HG02759 (cell line): ENCODE results near the gene ZYG11A.

Source experiments
- ATAC-seq: cut with Tn5 transposase; IDR thresholded peaks from one replicate; pipeline ENCODE4 v1.9.1; 2021; ENCODE audit warnings: mild to moderate bottlenecking, moderate library complexity; ENCODE audit not compliant: unreplicated experiment

ZYG11A gene

DNA sequence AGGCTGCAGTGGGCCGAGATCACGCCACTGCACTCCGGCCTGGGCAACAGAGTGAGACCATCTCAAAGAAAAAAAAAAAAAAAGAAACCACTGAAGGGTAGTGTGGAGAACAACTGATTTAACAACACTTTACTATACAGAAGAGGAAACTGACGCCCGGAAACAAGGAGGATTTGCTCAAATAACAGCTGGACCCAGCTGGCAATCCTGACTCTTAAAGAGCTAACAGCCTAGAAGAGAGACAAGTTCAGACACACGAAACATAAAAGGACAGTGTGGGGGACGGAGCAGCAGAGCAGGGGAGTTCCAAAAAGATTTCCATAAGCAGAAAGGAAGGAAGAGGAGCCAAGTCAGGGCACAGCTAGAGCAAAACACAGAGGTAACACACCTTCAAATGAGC lies 74.6 kb downstream of the ZYG11A start:
- no peak for ATAC-seq

DNA sequence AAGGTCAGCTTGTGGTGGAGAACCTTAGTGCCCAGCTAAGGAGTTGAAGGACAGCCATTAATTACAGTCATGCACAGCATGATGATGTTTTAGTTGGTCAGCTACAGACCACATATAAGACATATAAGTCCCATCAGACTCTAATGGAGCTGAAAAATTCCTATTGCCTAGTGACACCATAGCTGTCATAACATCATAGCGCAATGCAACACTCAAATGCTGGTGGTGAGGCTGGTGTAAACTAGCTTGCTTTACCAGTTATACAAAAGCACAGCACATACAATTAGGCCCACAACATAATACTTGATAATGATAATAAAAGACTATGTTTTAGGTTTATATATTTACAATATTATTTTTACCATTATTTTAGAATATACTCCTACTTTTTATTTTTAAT lies 75.0 kb downstream of the ZYG11A start:
- no peak for ATAC-seq

DNA sequence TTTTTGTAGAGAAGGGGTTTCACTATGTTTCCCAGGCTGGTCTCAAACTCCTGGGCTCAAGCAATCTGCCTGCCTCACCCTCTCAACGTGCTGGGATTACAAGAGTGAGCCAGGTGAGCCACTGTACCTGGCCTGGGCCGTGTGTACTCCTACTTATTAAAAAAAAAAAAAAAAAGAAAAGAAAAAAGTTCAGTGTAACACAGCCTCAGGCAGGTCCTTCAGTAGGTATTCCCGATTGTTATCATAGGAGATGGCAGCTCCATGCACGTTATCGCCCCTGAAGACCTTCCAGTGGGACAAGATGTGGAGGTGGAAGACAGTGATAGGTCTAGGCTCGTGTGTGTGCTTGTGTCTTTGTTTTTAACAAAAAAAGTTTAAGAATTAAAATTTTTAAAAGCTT lies 75.6 kb downstream of the ZYG11A start:
- ATAC-seq = no peak

DNA sequence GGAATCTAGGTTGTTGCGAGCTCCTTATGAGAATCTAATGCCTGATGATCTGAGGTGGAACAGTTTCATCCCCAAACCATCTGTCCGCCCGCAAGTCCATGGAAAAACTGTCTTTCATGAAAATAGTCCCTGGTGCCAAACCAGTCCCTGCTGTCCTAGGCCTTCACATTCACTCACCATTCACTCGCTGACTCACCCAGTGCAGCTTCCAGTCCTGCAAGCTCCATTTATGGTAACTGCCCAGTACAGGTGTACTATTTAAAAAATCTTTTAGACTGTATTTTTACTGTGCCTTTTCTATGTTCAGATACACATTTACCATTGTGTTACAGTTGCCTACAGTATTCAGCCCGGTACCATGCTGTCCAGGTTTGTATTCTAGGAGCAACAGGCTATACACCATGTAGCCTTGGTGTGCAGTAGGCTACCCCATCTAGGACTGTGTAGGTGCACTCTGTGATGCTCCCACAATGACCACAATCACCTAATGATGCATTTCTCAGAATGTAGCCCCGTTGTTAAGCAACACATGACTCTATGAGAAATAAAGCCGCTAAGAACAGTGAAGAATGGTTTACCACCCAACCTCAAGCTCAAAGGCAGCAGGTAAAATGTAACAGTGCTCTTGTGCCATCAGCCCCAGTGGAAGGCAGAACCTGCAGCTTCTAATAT lies 76.6 kb downstream of the ZYG11A start:
- ATAC-seq = no peak

DNA sequence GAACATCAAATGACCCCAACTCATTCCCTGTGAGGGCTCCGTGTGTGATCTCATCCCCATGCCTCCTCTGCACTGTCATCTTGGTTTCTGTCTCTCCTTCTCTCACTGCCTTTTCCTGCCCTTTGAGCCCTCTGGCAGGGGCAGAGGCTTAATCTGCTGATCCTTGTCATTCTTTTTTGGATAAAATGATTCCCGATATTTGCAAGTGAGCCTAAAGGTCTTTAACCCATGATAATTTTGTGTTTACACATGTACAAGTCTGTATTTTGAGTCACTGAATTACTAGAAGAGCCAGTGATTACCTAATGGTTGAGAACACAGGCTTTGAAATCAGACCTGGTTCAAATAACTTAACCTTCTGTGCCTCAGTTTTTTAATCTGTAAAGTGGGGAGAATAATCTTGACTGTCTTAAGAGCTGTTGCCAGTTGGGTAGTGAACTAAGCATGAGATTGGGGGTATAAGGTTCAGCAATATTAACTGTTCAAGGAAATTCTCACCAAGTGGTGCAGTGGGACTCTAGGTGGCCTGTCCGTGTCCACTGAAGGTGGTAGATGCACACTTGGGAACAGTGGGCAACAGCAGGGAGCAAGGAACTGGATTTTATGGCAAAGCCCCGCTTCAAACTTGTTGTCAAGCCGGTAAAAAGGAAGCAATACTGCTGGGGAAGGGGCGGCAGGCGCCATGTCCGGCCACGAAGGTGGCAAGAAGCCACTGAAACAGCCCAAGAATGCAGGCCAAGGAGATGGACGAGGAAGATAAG lies 77.3 kb downstream of the ZYG11A start:
- ATAC-seq = no peak

DNA sequence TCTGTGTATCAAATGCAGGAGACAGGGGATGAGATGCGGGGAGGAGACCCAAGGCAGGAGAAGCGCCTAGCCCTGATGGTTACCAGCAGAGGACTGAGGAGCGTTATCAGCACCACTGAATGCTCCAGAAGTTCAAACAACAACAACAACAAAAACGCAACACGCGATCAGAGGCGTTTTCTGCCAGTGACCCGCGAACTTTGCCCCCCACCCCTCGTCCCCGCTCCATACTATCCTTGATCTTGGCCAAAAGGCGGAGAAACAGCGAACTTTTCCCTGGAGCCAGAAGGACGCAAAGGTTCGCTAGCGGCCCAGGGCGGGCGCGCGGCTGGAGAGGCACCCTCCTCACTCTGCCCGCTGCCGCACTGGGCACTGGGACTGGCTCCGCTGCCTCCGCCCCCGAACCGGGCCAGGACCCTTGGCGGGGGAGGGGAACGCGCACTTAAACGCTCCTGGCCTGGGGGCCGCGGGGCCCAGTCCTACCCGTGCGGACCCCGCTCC lies 78.3 kb downstream of the ZYG11A start:
- peak; percentile 5 for ATAC-seq

DNA sequence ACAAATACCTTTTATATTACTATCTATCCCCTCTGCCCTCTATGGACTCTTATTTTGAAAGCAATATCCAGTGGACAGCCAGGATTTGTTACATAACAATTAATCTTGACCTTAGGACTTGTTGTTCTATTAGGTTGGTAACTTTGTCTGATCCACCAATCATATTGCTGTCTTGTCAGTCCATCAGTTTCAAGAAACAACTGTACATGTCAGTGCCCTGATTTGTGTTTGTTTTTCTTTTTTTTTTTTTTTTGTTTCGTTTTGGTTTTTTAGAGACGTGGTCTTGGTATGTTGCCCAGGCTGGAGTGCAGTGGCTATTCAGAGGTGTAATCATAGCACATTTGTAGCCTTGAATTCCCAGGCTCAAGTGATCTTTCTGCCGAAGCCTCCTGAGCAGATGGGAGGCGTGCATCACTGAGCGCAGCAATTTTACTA lies 83.0 kb downstream of the ZYG11A start:
- ATAC-seq = no peak

DNA sequence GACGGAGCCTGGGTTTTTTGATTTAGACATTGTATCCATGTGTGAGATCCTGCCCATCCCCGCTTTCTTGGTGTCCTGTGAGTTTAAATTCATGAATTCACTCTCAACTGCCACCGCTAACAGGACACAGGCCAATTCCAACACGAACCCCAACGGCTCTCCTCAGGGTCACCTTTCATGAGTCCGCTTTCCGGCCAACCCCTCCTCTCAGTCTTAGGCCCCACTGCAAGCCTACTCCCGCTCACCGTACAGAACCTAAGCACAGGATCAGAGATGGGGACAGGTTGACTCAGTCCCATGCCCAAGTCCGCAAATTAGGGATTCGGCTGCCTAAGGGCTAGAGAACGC lies 84.3 kb downstream of the ZYG11A start:
- ATAC-seq = no peak

DNA sequence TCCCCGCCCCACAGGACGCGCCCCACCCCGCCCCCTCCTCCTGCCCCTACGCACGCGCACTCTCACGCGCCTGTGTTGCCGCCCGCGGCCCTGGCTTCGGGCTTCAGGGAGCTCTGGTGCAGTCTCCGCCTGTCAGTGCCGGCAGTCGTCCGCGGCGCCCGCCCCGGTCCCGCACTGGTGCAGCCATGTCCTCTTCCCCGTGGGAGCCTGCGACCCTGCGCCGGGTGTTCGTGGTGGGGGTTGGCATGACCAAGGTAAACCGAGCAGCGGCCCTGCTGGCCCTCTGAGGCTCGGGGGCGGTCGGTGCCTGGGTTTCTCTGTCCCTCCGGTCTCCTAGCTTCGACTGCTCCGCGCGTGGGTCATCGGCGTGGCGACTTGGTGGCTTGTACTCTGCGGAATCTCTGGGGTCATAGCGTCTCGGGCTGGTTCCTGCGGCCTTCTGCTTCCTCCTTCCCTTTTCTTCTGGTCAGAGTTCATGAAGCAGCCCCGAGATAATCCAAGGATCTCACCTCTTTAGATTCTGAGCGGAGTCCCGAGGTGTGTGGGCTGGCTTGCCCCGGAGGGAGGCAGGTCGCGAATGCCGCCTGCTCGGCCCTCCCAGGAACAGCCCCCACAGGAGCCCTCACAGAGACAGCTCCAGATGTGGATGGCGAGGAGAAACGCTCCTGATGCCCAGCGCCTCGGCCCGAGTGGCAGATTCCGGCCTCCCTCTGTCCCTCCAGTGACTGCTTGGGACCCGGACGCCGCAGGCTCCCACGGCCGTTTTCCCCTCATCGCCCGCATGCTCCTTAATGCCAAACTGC lies 84.9 kb downstream of the ZYG11A start, which contains the start of gene SCP2:
SCP2 (plus strand) TSS at position 65 of the 803 bp plus-strand sequence; CDS start at position 186, 121 bp downstream.
- peak; percentile 85 for ATAC-seq

DNA sequence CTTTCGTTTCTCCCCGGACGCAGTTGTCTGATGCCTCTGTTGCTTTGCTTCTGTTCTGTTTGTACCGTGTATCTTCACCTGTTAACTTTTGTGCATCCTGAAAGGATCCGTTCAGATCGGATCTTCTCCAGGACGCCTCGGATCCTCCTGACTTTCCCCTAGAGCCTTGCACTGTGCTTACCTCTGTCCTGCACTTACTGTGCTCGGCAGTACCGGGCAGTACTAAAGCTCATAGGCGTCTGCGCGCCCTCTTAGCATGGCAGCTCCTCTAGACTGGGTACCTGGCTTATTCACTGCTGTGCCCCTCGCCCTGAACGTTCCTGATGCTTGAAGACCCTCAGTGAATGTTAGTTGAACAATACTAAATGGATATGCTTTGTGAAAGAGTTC lies 85.5 kb downstream of the ZYG11A start:
- ATAC-seq = no peak

DNA sequence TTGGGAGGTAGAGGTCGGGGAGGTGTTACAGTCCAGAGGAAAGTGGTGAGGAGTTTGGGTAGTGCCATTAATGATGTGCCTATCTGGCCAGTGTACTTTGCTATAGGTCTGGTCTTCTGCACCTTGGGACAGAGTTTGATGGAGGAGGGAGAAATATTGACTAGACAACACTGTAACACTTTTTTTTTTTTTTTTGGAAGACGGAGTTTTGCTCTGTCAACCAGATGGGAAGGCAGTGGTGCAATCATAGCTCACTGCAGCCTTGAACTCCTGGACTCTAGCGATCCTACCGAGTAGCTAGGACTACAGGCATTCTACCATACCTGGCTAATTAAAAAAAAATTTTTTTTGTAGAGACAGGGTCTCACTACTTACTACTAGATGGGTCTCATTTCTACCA lies 86.5 kb downstream of the ZYG11A start:
- no peak for ATAC-seq

DNA sequence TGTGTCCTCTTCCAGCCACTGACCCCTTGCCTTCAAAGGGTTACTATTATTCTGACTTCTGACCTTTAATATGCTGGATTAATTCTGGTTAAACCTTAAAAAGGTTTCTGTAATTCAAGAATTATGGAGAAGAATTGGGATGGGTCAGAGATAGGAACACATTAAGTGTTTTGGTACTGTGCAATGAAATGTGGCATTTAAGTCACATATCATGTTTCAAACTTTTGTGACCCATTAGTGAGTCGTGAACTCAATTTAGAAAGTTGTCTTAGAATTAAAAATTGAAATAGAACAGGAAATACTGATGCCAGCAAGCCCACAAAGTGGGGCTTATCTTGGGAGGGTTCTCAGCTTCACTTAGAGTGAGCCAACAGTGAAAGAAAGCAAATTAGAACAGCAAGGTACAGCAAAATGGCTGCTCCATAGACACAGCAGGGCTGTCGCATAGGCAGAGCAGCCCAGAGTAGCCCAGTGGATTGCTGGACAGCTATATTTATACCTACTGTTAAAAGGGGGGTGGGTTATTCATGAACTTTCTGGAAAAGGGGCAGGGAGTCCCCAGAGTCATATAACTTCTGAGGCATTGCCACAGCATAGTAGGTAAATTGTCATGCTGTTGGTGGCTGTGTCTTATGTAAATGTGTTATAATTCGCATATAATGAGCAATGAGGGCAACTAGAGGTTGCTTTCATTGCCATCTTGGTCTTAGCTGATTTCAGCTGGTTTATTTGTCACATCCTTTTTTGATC lies 95.0 kb downstream of the ZYG11A start:
- ATAC-seq = no peak

DNA sequence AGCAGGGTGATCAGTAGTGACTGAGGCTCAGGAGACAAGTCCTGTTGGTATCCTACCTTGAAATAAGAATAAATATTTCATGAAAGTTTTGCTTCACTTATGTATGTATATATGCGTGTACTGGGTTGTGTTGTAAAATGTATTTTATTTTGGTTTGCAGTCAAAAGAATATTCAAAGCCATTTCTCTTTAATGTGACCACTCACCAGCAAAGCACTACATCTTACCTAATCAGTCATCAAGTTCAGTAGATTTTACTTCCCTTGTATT lies 95.6 kb downstream of the ZYG11A start:
- no peak for ATAC-seq

DNA sequence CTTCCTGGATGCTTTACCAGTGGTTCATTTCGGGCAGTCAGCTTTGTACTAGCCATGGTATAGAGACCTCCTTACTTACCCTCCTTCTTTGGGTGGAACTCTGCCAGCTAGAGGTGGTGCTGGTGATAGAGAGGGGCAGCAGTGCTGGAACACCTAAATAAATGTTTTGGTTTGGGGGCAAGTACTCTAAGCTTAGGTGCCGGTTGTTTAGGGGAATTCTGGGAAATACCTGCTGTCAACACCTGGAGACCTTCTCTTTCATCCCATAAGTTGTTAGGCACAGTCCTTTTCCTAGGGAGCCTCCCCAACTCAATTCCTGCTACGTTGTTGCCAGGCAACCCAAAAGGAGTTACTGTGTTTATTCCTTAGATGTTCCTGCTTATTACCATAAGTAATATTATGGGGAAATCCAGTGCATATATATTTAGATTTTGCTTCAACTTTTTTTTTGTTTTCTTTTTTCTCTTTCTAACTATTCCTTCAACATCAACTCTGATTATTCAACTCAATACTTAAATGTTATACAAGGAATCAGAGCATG lies 101.4 kb downstream of the ZYG11A start:
- ATAC-seq = no peak

DNA sequence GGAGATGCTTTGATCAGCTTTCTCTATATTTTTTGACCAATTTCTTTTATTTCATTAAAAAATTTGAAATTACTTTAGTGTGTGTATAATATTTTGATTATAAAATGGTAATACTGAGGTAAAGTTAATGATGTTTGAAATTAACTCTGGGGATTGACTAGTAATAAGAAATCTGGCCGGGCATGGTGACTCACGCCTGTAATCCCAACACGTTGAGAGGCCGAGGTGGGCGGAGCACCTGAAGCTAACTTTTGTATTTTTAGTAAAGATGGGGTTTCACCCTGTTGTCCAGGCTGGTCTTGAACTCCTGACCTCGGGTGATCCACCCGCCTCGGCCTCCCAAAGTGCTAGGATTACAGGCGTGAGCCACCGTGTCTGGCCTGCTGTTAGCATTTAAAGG lies 102.0 kb downstream of the ZYG11A start:
- no peak for ATAC-seq
